Endothelial cell of umbilical vein (primary cell): ENCODE measurements around the gene GAPDH. TPM values are rescaled to one million over a fixed set of nuclear protein-coding genes. Genes with fewer than 3 reads are reported as not detected.

ENCODE experiments used
- BruUV-seq: library from RNA; stranded (reverse); fragments of 400-500 nt; replicated peaks from 2 replicates; lab custom pipeline; 2021; lab: Mats Ljungman, UMichigan
- CTCF ChIA-PET: fragments of 300-600, 350-600 bp; sonication (Branson Sonifier 250); formaldehyde crosslinking; loops from one replicate; lab custom pipeline; 2021; ENCODE audit warnings: antibody characterized with exemption, inconsistent platforms; lab: Charles Lee
- POLR2A ChIA-PET: fragments of 300-600, 350-600 bp; sonication (Branson Sonifier 250); formaldehyde crosslinking; loops from one replicate; lab custom pipeline; 2021; ENCODE audit warnings: antibody characterized with exemption, inconsistent platforms; lab: Charles Lee
- DNase-seq: peaks from one replicate; pipeline ENCODE4 v3.0.0-alpha.2; 2011; ENCODE audit warnings: low read depth, low spot score
- FAIRE-seq: peaks from 2 replicates; lab custom pipeline; 2011; peaks lifted over from hg19 to GRCh38; lab: Jason Lieb, UNC
- H2AFZ ChIP-seq: 2 replicates; pipeline ENCODE4 v1.6.0; 2012; ENCODE audit warnings: low read depth, low read length, control low read depth, inconsistent platforms
- H3K27ac ChIP-seq: 2 replicates; pipeline ENCODE4 v1.5.1; 2011; ENCODE audit warnings: low read depth, mild to moderate bottlenecking, control low read depth, low read length, moderate library complexity; ENCODE audit not compliant: insufficient read depth
- H3K27me3 ChIP-seq, 2 experiments: 2 replicates each; pipeline versions ENCODE4 v1.6.0 to v1.6.1; 2011; ENCODE audit warnings: low read length in 2 of 2, mixed read lengths in 1 of 2; ENCODE audit not compliant: control insufficient read depth in 2 of 2, insufficient read depth in 2 of 2
- H3K36me3 ChIP-seq, 2 experiments: 2 replicates in 1 of 2; 3 replicates in 1 of 2; pipeline ENCODE4 v1.5.1; 2011; ENCODE audit warnings: low read length in 2 of 2, mild to moderate bottlenecking in 1 of 2, moderate library complexity in 1 of 2; ENCODE audit not compliant: control insufficient read depth in 2 of 2, insufficient read depth in 2 of 2; ENCODE audit errors: extremely low read depth in 1 of 2
- H3K4me1 ChIP-seq: 3 replicates; pipeline ENCODE4 v1.5.1; 2011; ENCODE audit warnings: mild to moderate bottlenecking, low read length; ENCODE audit not compliant: control insufficient read depth, insufficient read depth; ENCODE audit errors: extremely low read depth
- H3K4me2 ChIP-seq: 2 replicates; pipeline ENCODE4 v1.6.1; 2011; ENCODE audit warnings: low read length, control low read depth, mixed read lengths; ENCODE audit not compliant: insufficient read depth
- H3K4me3 ChIP-seq, 3 experiments: fragments of 200-600 bp in 1 of 3; sonication (generic), shearing (Covaris generic) in 1 of 3; replicated peaks in 1 of 3; 2 replicates each; pipeline ENCODE4 v1.5.1; 2011 to 2016; ENCODE audit warnings: control low read depth in 3 of 3, low read length in 3 of 3, mild to moderate bottlenecking in 2 of 3, inconsistent platforms in 1 of 3, low read depth in 1 of 3, moderate library complexity in 1 of 3; ENCODE audit not compliant: insufficient read depth in 1 of 3
- H3K79me2 ChIP-seq: 2 replicates; pipeline ENCODE4 v1.6.0; 2012; ENCODE audit warnings: low read length, inconsistent platforms; ENCODE audit not compliant: control insufficient read depth, insufficient read depth
- H3K9ac ChIP-seq: replicated peaks from 2 replicates; pipeline ENCODE3; 2011; ENCODE audit warnings: low read length, control low read depth; ENCODE audit not compliant: insufficient read depth; ENCODE audit errors: extremely low read depth
- H3K9me1 ChIP-seq: replicated peaks from 3 replicates; pipeline ENCODE4 v1.6.0; 2011; ENCODE audit warnings: mild to moderate bottlenecking, low read length; ENCODE audit not compliant: control insufficient read depth, insufficient read depth; ENCODE audit errors: extremely low read depth
- H3K9me3 ChIP-seq: replicated peaks from 2 replicates; pipeline ENCODE4 v1.5.1; 2012; ENCODE audit warnings: low read length, inconsistent platforms; ENCODE audit not compliant: control insufficient read depth, insufficient read depth
- H4K20me1 ChIP-seq: replicated peaks from 2 replicates; pipeline ENCODE3; 2011; ENCODE audit warnings: mild to moderate bottlenecking, low read length; ENCODE audit not compliant: control insufficient read depth, insufficient read depth; ENCODE audit errors: extremely low read depth
- EZH2 ChIP-seq: IDR thresholded peaks from 2 replicates; pipeline ENCODE4 v1.6.1; 2012; ENCODE audit warnings: borderline replicate concordance, low read depth, mild to moderate bottlenecking, moderate library complexity, low read length, inconsistent platforms; ENCODE audit not compliant: severe bottlenecking
- FOS ChIP-seq: IDR thresholded peaks from 2 replicates; pipeline ENCODE4 v1.6.1; 2011; ENCODE audit warnings: mild to moderate bottlenecking, low read length, moderate library complexity, borderline replicate concordance; ENCODE audit not compliant: insufficient read depth
- GATA2 ChIP-seq: IDR thresholded peaks from 2 replicates; pipeline ENCODE4 v1.7.0; 2011; ENCODE audit warnings: low read depth, mild to moderate bottlenecking, moderate library complexity, mixed read lengths, low read length; ENCODE audit not compliant: insufficient read length, insufficient read depth
- JUN ChIP-seq: IDR thresholded peaks from 2 replicates; pipeline ENCODE4 v1.6.1; 2011; ENCODE audit warnings: borderline replicate concordance, low read depth; ENCODE audit not compliant: insufficient read length, insufficient read depth
- MYC ChIP-seq: IDR thresholded peaks from one replicate; pipeline ENCODE4 v1.6.1; 2011; ENCODE audit warnings: mild to moderate bottlenecking, low read depth, low read length
- POLR2A ChIP-seq: IDR thresholded peaks from 2 replicates; pipeline ENCODE4 v1.6.1; 2012; ENCODE audit warnings: low read depth, mild to moderate bottlenecking, control low read depth, low read length
- POLR2AphosphoS5 ChIP-seq: IDR thresholded peaks from 2 replicates; pipeline ENCODE4 v1.6.1; 2012; ENCODE audit warnings: low read depth, mild to moderate bottlenecking, control low read depth, low read length, moderate library complexity; ENCODE audit not compliant: insufficient read depth
- dilution Hi-C: fragments of 300-500 bp; cut with MboI; formaldehyde crosslinking; loops from one replicate; pipeline ENCODE4 v1.15.0; 2019; ENCODE audit warnings: low sequenced_read_pairs; ENCODE audit not compliant: extremely low pct_ligation_motif_present
- intact Hi-C: fragments of 100-400 bp; cut with micrococcal nuclease; formaldehyde crosslinking; loops from one replicate; pipeline ENCODE4 v1.10.0; 2022
- polyA plus RNA-seq, 4 experiments: library from polyadenylated mRNA; depleted of rRNA in 3 of 4; stranded (reverse) in 3 of 4; unstranded in 1 of 4; fragments of >200 nt; gene quantifications; 2 replicates each; pipeline versions ENCODE4 v1.2.1 to v1.2.3, GENCODE V29; 2011 to 2012; ENCODE audit warnings: missing spikeins in 1 of 4
- total RNA-seq: library from RNA; stranded (reverse); gene quantifications from 2 replicates; pipeline ENCODE4 v1.2.3, GENCODE V29; 2021
- TF ChIP-seq, protein P1 (sequence below): IDR thresholded peaks from 2 replicates; pipeline ENCODE4 v1.6.1; 2011; ENCODE audit not compliant: insufficient read depth, insufficient read length
- TF ChIP-seq, protein P2 (sequence below), 2 donors: IDR thresholded peaks; 1 replicate in 1 of 2; 2 replicates in 1 of 2; pipeline ENCODE4 v1.5.1; 2011; ENCODE audit warnings: low read length in 2 of 2, mild to moderate bottlenecking in 2 of 2, moderate library complexity in 2 of 2, control low read depth in 1 of 2, inconsistent platforms in 1 of 2, low read depth in 1 of 2; ENCODE audit not compliant: insufficient read depth in 1 of 2; ENCODE audit errors: extremely low read depth in 1 of 2

The GAPDH gene
- total and polyA plus RNA-seq, 2 donors (not counting 3 experiments of a cell fraction or from before 2014, with no cell fraction given) = 4,648 to 8,748 TPM

DNA sequence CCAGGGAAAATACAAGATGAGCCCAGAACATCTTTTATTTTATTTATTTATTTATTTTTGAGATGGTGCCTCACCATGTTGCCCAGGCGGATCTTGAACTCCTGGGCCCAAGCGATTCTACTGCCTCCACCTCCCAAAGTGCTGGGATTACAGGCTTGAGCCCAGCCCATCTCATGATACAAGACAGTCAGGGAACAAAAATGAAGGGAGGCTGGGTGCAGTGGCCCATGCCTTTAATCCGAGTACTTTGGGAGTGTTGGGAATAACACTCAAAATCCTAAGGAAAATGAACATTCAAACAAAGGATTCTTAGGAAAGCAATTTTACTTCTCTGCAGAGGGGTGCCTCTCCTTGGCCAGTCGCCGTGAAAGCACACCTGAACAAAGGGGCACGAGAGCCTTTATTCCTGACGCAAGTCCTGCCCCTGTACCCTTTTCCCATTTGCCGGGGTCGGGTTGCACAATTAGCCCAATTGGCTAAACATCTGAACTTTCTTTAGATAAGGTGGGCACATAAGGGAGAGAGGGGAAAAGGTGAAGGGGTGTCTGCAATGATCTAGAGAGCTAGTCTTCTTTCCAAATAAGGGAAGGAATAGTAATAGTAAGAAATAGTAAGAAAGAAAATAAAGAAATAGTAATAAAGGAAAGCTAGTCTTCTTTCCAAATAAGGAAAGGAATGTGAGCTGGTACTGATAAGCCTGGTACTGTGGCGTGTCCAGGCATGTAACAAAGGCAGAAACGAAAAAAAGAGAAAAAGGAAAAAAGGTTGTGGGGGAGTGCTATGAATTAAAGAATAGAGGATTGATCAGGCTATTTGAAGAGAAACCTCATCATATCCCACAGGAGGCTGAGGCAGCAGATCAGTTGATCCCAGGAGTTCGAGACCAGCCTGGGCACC, 27.0 kb upstream of the GAPDH start:
- BruUV-seq = TSS peak; percentile 69
- Histone ChIP-seq H3K9me3 (no peaks in the 10 kb centered on the region), H3K27me3 (no peaks in the 10 kb centered on the region), H3K4me1 (peaks cover 2% of the 10 kb centered on the region), H4K20me1 (no peaks in the 10 kb centered on the region), H3K9me1 (no peaks in the 10 kb centered on the region), H3K79me2 (peaks cover 36% of the 10 kb centered on the region), H2AFZ (peak overlapping the region; percentile 7), H3K9ac (no peak overlapping the region), H3K4me2 (no peak overlapping the region), H3K4me3 (no peak overlapping the region), H3K27ac (no peak overlapping the region), H3K36me3 (peaks cover 3 to 7% of the 10 kb centered on the region in 2 experiments)
- FAIRE-seq (no peak), DNase-seq (peak; percentile 39)
- dilution Hi-C loops = no loop called here
- intact Hi-C loops = no loop called here
- ChIA-PET CTCF (interaction anchor here (0.9 to 1.2 kb wide), 2 partner anchors 14 to 30 kb away, joined by 3 to 5 read pairs; partner anchors contain the start of gene MRPL51), POLR2A (interaction anchor here (0.9 kb wide), 1 partner anchor 15 kb away, joined by 3 read pairs; the partner anchor contains the start of gene MRPL51)
- TF ChIP-seq POLR2AphosphoS5 = no peak
- TF ChIP-seq EZH2 = no peak
- TF ChIP-seq, protein P1, sequence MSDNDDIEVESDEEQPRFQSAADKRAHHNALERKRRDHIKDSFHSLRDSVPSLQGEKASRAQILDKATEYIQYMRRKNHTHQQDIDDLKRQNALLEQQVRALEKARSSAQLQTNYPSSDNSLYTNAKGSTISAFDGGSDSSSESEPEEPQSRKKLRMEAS = no peak
- TF ChIP-seq POLR2A = no peak
- TF ChIP-seq MYC = no peak
- TF ChIP-seq GATA2 = no peak
- no peak for TF ChIP-seq FOS
- no peak for TF ChIP-seq JUN
- TF ChIP-seq, protein P2, sequence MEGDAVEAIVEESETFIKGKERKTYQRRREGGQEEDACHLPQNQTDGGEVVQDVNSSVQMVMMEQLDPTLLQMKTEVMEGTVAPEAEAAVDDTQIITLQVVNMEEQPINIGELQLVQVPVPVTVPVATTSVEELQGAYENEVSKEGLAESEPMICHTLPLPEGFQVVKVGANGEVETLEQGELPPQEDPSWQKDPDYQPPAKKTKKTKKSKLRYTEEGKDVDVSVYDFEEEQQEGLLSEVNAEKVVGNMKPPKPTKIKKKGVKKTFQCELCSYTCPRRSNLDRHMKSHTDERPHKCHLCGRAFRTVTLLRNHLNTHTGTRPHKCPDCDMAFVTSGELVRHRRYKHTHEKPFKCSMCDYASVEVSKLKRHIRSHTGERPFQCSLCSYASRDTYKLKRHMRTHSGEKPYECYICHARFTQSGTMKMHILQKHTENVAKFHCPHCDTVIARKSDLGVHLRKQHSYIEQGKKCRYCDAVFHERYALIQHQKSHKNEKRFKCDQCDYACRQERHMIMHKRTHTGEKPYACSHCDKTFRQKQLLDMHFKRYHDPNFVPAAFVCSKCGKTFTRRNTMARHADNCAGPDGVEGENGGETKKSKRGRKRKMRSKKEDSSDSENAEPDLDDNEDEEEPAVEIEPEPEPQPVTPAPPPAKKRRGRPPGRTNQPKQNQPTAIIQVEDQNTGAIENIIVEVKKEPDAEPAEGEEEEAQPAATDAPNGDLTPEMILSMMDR (IDR thresholded peaks at IDR 0.05; ENCODE audit: extremely low read depth in 1 of 2, insufficient read depth in 1 of 2, low read depth in 1 of 2, low read length in 2 of 2) = no peak
